Fibroblast of mammary gland (primary cell): ENCODE data around the gene NOP58.
A peak's percentile ranks its signal among the peaks of the same experiment; 100 is the strongest.
"Not testable (repeated sequence)": the region's sequence is repeated elsewhere in the genome, so short reads cannot be mapped to it uniquely, and the experiment has no call there.

Experiments used
- DNase-seq: peaks from one replicate; pipeline ENCODE4 v3.0.0-alpha.2; 2010; ENCODE audit warnings: low read depth
- H3K4me3 ChIP-seq: 2 replicates; pipeline ENCODE4 v1.5.1; 2011; ENCODE audit warnings: low read depth, mild to moderate bottlenecking, low read length, moderate library complexity; ENCODE audit not compliant: control insufficient read depth
- CTCF ChIP-seq: conservative IDR thresholded peaks from 2 replicates; pipeline ENCODE4 v1.5.1; 2011; ENCODE audit warnings: low read depth, low read length, inconsistent platforms; ENCODE audit not compliant: control insufficient read depth, insufficient read depth

The NOP58 gene

GRCh38 chr2:202265467-202266277 lies at the start of gene NOP58:
Gene NOP58, plus strand, starts transcription at chr2:202265763. Its CDS starts 179 bp downstream, at chr2:202265942.
- peak within 1 kb of the TSS; percentile 60 for H3K4me3 ChIP-seq
- TF ChIP-seq CTCF = no peak
- DNase-seq = peak; percentile 96

GRCh38 chr2:202221873-202222272 lies 43.7 kb upstream of the NOP58 start:
- TF ChIP-seq CTCF = no peak
- no peak for DNase-seq

GRCh38 chr2:202237787-202238233 lies 27.8 kb upstream of the NOP58 start:
- peak; percentile 48 for DNase-seq
- TF ChIP-seq CTCF = no peak
- peak overlapping the region; percentile 95 for H3K4me3 ChIP-seq

More at GRCh38 chr2:202221873-202222272, 43.7 kb upstream of the NOP58 start:
- H3K4me3 ChIP-seq = no peak overlapping the region

- DNase-seq = peak; percentile 82
- no peak for TF ChIP-seq CTCF
Measured at GRCh38 chr2:202238234-202239197, 27.0 kb upstream of the NOP58 start, which contains the start of gene SUMO1. Gene SUMO1, minus strand, starts transcription at chr2:202238597. Its CDS starts 146 bp downstream, at chr2:202238451.

GRCh38 chr2:202247710-202248109 lies 17.9 kb upstream of the NOP58 start:
- not testable (repeated sequence) for H3K4me3 ChIP-seq, DNase-seq

More at GRCh38 chr2:202238234-202239197, 27.0 kb upstream of the NOP58 start, which contains the start of gene SUMO1:
- peak within 1 kb of the TSS; percentile 95 for H3K4me3 ChIP-seq

- no peak overlapping the region for H3K4me3 ChIP-seq
- DNase-seq = no peak
- TF ChIP-seq CTCF = no peak
Measured at GRCh38 chr2:202249521-202250253, 15.9 kb upstream of the NOP58 start.
